ENCODE results near the gene SYP.
A peak's percentile ranks its signal among the peaks of the same experiment; 100 is the strongest.
"Not testable (repeated sequence)": the region's sequence is repeated elsewhere in the genome, so short reads cannot be mapped to it uniquely, and the experiment has no call there.

Gene SYP

GRCh38 chrX:49165901-49166881 lies 33.8 kb downstream of the SYP start:
- peak; percentile 78 for DNase-seq

DNA sequence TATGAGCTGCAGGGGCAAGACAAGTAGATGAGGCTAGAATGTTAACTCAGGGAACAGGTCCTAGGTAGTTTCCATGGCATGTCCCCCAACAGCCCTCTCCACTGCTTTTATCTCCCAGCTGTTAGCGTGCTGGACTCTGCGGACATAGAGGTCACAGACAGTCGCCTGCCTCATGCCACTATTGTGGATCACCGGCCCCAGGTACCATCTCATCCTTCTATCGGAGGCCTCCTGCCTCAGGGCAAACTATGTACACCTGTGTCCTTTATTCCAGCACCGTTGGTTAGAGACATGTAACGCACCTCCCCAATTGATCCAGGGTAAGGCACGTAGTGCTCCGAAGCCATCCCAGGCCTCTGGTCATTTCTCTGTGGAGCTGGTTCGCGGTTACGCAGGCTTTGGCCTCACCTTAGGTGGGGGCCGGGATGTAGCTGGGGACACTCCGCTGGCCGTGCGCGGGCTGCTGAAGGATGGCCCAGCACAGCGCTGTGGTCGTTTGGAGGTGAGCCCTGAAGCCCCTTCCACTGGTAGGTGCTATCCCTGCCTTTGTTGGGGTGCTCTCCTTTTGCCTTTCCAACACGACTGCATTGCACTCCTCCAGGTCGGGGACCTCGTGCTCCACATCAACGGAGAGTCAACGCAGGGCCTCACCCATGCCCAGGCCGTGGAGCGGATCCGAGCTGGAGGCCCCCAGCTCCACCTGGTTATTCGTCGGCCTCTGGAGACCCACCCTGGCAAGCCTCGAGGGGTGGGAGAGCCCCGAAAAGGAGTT lies 35.2 kb downstream of the SYP start:
- no peak for DNase-seq

DNA sequence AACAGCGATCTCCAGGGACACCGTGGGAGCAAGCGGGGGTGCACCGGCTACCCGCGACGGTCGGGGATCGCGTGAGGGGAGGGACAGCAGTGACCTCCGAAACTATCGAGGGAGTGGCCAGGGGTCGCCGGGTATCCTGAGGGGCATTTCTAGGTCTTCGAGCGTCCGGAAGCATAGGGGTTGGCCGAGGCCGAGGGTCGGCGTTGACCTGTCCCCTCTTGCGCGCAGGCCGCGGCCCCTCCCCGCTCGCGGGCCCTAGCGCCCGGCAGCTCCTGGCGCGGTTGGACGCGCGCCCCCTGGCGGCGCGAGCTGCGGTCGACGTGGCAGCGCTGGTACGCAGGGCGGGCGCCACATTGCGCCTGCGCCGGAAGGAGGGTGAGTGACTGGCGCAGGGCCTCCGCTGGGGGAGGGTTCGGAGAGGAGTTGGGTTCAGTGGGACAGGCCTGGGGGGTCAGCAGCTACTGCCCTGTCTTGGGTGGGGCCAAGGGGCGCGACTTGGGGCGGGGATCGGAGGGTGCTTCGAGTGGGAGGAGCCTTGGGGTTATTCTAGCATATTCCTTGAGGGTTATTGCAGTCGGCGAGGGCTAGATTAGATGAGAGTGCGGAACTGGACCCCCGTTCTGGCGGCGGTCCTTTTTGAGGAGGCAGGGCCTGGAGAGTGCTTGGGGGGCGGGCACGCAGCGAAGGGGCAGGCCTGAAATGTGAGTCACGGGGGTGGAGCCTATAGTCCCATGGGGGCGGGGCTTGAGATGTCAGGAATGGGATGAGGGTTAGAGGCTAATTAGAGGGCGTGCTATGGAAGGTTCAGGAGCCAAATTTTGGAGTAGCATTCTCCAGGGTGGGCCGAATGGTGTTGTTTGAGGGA lies 36.2 kb downstream of the SYP start:
- DNase-seq: peak; percentile 80

- DNase-seq: no peak
Observed at GRCh38 chrX:49162620-49163019, 37.4 kb downstream of the SYP start, which contains the start of gene MAGIX. TSS of gene MAGIX (plus strand) at chrX:49162758. CDS start at chrX:49162890, 132 bp downstream.

DNA sequence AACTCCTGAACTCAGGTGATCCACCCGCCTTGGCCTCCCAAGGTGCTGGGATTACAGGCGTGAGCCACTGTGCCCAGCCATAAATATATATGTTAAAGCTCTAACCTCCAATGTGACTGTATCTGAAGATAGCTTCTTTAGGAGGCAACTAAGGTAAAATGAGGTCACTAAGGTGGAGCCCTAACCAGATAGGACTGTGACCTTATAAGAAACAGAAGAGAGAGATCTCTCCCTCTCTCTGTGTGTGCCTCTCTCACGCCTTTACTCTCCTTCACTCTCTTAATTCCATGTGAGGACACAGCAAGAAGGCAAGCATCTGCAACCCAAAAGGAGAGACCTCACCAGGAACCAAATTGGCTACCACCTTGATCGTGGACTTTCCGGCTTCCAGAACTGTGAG lies 38.4 kb downstream of the SYP start:
- no peak for DNase-seq

- no peak for DNase-seq
Observed at GRCh38 chrX:49160908-49161307, 39.1 kb downstream of the SYP start.

- DNase-seq: no peak
Observed at GRCh38 chrX:49157194-49157593, 42.8 kb downstream of the SYP start.

- DNase-seq: peak; percentile 82
Observed at GRCh38 chrX:49155900-49156837, 43.8 kb downstream of the SYP start.

DNA sequence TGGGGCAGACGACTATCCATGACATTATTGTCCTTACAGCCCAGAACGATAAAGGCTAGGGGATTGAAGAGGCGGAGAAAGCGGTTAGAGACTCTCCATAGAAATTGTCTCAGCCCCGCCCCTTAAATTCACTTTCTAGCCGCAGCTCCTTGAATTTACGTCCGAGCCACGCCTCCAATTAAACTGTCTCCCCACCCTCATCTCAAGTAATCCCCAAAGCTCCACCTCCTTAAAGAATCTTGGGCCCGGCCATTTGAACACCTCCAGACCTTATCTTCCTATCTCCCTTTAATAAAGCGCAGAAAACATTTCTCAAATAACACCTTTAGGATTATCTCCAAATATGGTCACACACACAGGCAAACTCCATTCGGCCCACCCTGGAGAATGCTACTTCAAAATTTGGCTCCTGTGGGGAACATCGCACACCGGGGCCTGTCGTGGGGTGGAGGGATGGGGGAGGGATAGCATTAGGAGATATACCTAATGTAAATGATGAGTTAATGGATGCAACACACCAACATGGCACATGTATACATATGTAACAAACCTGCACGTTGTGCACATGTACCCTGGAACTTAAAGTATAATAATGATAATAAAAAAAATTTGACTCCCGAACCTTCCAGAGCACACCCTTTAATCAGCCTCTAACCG lies 44.6 kb downstream of the SYP start:
- DNase-seq: peak; percentile 24

GRCh38 chrX:49153467-49153866 lies 46.5 kb downstream of the SYP start:
- no peak for DNase-seq

DNA sequence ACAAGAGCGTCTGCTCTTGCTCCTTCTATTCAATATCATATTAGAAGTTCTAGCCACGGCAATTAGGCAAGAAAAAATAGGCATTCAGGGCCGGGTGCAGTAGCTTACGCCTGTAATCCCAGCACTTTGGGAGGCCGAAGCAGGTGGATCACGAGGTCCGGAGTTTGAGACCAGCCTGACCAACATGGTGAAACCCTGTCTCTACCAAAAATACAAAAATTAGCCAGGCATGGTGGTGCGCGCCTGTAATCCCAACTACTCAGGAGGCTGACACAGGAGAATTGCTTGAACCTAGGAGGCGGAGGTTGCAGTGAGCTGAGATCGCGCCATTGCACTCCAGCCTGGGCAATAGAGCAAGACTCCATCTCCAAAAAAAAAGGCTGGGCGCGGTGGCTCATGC lies 50.7 kb downstream of the SYP start:
- DNase-seq: not testable (repeated sequence)

DNA sequence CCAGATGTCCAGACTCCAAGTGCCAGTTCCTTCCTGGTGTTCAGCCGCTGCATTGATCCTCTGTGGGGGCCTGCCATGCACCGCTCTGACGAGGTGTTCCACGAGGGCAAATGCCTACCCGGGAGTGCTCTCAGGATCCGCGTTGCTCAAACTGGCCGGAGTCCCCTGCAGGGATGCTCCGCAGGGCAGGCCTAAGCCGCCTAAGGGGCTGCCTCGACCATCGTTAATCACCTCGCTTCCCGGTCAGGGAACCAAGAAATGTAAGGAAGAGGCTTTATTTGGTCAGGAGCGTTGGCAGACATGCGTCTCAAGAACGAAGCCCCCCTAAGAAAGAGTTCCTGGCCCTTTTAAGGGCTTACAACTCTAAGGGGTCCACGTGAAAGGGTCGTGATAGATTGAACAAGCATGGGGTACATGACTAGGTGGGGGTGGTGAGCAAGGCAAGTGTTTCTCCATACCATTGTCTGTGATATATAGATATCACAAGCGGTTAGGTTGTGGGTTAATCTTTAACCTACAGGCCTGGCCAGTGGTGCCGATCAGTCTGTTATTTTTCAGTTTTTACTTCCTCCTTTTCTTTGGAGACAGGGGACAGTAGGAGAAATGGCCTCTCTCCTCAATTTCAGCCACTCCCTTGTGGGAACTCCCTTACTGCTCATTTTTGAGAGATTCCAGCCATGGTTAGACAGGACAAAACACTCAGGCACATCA lies 51.4 kb downstream of the SYP start:
- DNase-seq: not testable (repeated sequence)

- DNase-seq: no peak
Observed at GRCh38 chrX:49147936-49148335, 52.1 kb downstream of the SYP start.

GRCh38 chrX:49147282-49147681 lies 52.7 kb downstream of the SYP start:
- no peak for DNase-seq

GRCh38 chrX:49143154-49143553 lies 56.8 kb downstream of the SYP start:
- DNase-seq: not testable (repeated sequence)

DNA sequence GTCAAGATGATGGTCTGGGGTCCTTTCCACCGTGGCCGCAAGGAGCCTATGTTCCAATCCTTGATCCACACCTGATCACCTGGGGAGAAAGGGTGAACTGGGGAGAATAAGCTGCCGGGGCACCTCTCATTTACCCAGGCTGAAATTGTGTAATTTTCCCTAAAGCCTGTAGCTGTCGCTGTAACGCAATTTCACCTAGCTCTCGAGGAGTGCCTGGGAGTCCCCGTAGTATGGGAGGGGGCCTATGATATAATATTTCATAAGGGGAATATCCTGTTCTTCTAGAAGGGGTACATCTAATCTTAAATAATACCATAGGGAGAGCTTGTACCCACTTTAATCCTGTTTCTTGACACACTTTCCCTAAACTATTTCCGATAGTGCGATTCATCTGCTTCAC lies 57.7 kb downstream of the SYP start:
- DNase-seq: not testable (repeated sequence)

DNA sequence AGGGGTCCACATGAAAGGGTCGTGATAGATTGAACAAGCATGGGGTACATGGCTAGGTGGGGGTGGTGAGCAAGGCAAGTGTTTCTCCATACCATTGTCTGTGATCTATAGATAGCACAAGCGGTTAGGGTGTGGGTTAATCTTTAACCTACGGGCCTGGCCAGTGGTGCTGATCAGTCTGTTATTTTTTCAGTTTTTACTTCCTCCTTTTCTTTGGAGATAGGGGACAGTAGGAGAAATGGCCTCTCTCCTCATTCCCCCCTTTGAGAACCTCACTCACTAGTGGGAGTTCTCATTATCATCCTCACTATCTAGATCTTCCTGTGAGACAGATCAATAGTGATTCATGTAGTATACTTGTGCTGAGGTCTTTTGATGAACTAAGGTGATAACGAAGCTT lies 60.3 kb downstream of the SYP start:
- no peak for DNase-seq

All from central memory CD4-positive, alpha-beta T cell (primary cell).